Measurements from ENCODE around the gene KLRB1.

The KLRB1 gene

GRCh38 chr12:9590441-9590840 is 17.3 kb downstream of the KLRB1 start:
- no peak for TF ChIP-seq SIN3A (IDR thresholded peaks at IDR 0.05; ENCODE audit: borderline replicate concordance, insufficient read depth, low read length)
- TF ChIP-seq TAF1 (IDR thresholded peaks at IDR 0.05; ENCODE audit: borderline replicate concordance, insufficient read depth, low read length) = no peak
- no peak for TF ChIP-seq FOXP2 (optimal IDR thresholded peaks at IDR 0.05; ENCODE audit: borderline replicate concordance, extremely low read depth, extremely low read length, insufficient read depth)
- no peak for TF ChIP-seq POLR2AphosphoS5 (IDR thresholded peaks at IDR 0.05; ENCODE audit: low read depth, low read length)
- TF ChIP-seq REST (IDR thresholded peaks at IDR 0.05; ENCODE audit: insufficient read depth in 1 of 2, low read depth in 2 of 2, low read length in 2 of 2) = no peak

GRCh38 chr12:9588749-9589148 is 19.0 kb downstream of the KLRB1 start:
- TF ChIP-seq REST (IDR thresholded peaks at IDR 0.05; ENCODE audit: insufficient read depth in 1 of 2, low read depth in 2 of 2, low read length in 2 of 2) (no peak), SIN3A (IDR thresholded peaks at IDR 0.05; ENCODE audit: borderline replicate concordance, insufficient read depth, low read length) (no peak), TAF1 (IDR thresholded peaks at IDR 0.05; ENCODE audit: borderline replicate concordance, insufficient read depth, low read length) (no peak), FOXP2 (optimal IDR thresholded peaks at IDR 0.05; ENCODE audit: borderline replicate concordance, extremely low read depth, extremely low read length, insufficient read depth) (no peak), POLR2AphosphoS5 (IDR thresholded peaks at IDR 0.05; ENCODE audit: low read depth, low read length) (no peak)

- TF ChIP-seq FOXP2 (optimal IDR thresholded peaks at IDR 0.05; ENCODE audit: borderline replicate concordance, extremely low read depth, extremely low read length, insufficient read depth) = no peak
- TF ChIP-seq TAF1 (IDR thresholded peaks at IDR 0.05; ENCODE audit: borderline replicate concordance, insufficient read depth, low read length) = no peak
- no peak for TF ChIP-seq SIN3A (IDR thresholded peaks at IDR 0.05; ENCODE audit: borderline replicate concordance, insufficient read depth, low read length)
- no peak for TF ChIP-seq REST (IDR thresholded peaks at IDR 0.05; ENCODE audit: insufficient read depth in 1 of 2, low read depth in 2 of 2, low read length in 2 of 2)
- no peak for TF ChIP-seq POLR2AphosphoS5 (IDR thresholded peaks at IDR 0.05; ENCODE audit: low read depth, low read length)
These were observed 19.6 kb downstream of the KLRB1 start for GRCh38 chr12:9587987-9588600.
